HG03457 (cell line): ENCODE results near the gene ELAVL4.

Experiments used
- ATAC-seq: cut with Tn5 transposase; IDR thresholded peaks from one replicate; pipeline ENCODE4 v1.9.1; 2021; ENCODE audit warnings: moderate number of reproducible peaks; ENCODE audit not compliant: unreplicated experiment

The ELAVL4 gene

DNA sequence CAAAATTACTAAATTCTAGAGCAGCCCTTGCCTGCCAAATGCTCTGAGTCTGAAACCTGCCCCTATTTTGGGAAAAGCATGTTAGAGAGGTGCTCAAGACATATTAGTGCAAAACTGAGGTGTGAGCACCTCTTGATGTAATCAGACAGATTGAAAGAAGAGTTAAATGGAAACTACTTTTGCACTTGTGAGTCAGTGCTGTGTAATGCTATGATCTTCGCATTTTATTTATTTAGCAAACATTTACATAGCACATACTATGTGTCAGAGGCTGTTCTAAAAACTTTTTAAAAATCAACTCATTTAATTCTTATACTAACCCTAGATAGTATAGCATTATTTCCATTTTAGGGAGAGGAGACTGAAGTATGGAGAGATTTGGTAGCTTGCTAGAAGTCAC lies 138.1 kb downstream of the ELAVL4 start:
- ATAC-seq: no peak

DNA sequence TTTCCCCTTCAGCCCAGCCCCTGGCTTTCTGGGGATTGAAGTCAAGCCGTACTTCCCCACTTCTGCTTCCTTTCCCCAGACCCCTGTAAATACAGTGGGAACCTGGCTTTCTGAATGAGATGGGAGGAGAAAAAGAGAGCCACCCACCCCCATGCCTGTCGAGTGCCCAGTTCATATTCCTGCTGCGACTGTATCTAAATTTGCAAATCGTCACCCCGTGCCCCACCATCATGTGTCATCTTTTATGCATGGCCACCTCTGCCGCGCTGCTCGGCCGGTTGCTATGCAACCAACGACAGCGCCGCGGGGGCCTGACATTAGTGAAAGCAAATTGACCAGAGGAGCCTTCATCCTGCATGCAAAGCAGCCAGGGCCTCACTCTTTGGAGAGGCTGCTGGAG lies 143.0 kb downstream of the ELAVL4 start:
- peak; percentile 79 for ATAC-seq

DNA sequence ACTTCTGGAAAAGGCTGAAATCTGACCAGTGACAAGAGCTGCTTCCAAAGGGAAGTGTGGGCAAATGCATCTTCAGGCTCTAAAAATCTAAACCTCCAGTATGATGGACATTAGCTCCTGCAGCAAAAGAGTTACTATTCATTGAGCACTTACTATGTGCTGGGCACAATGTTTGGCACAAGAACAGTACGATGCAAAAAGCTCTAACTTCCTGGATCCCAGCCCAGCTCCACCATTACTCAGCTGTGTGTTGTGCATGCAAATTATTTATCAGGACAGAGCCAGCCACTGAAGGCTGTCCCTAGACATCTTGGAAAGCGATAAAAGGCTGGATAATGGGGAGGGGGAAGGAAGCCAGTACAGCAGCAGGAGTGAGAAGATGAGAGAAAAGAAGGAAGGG lies 143.5 kb downstream of the ELAVL4 start:
- ATAC-seq: no peak
